C1 segment of cervical spinal cord (tissue), 14 donors: Measurements from ENCODE around the gene INPPL1.

Experiments used
- DNase-seq, 14 donors: peaks; one replicate each; lab custom pipeline; 2025; lab: John Stamatoyannopoulos, UW

Gene INPPL1

DNA sequence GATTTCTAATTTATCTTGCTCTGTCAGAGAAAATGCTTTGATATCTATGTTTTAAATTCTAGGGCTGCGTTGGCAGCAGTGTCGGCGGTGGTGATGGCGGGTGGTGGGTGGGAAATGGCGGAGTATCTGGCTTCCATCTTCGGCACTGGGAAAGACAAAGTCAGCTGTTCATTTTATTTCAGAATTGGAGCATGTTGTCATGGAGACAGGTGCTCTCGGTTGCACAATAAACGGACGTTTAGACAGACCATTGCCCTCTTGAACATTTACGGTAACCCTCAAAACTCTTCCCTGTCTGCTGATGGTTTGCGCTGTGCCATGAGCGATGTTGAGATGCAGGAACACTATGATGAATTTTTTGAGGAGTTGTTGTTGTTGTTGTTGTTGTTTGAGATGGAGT is 55.5 kb downstream of the INPPL1 start:
- DNase-seq = no peak

DNA sequence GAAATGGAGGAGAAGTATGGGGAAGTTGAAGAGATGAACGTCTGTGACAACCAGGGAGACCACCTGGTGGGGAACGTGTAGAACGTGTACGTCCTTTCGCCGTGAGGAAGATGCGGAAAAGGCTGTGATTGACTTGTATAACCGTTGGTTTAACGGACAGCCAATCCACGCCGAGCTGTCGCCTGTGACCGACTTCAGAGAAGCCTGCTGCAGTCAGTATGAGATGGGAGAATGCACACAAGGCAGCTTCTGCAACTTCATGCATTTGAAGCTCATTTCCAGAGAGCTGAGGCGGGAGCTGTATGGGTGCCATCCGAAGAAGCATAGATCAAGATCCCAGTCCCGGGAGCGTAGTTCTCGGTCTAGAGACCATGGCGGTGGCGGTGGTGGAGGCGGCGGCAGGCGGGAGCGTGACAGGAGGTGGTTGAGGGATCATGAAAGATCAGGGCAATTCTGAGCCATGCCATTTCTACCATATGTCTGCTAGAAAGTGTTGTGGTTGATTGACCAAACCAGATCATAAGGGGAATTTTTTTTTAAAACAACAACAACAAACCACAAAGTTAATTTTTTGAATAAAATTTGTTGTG is 56.3 kb downstream of the INPPL1 start:
- DNase-seq = no peak

DNA sequence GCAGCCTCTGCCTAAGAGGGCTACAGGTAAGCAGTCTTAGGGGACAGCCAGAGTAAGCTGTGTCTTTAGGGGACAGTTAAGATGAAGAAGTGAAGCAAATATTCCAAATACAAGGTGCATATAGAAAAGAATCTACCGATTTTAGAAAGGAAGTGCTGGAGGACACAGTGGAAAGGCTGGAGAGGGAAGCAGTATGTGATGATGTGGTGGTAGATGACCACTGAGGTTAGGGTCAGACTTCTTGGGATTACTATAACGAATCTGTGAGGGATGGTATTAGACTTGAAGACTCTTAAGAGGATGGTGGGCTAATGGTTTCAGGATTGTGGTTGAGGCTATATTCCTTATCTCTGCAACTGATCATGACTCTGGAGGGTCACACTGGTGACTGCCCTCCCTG is 59.4 kb downstream of the INPPL1 start:
- no peak for DNase-seq

DNA sequence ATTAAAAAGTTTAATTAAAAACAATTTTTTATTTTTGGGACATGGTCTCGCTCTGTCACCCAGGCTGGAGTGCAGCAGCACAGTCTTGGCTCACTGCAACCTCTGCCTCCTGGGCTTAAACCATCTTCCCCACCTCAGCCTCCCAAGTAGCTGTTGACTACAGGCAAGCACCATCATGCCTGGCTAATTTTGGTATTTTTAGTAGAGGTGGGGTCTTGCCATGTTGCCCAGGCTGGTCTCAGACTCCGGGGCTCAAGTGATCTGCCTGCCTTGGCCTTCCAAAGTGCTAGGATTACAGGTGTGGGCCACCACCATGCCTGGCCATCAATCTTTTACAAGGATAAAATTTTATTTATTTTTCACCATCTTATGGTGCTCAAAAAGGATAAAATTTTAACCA is 62.7 kb downstream of the INPPL1 start:
- no peak for DNase-seq
